Measurements from ENCODE around the gene NPPB.
A peak's percentile ranks its signal among the peaks of the same experiment; 100 is the strongest.

Gene NPPB

DNA sequence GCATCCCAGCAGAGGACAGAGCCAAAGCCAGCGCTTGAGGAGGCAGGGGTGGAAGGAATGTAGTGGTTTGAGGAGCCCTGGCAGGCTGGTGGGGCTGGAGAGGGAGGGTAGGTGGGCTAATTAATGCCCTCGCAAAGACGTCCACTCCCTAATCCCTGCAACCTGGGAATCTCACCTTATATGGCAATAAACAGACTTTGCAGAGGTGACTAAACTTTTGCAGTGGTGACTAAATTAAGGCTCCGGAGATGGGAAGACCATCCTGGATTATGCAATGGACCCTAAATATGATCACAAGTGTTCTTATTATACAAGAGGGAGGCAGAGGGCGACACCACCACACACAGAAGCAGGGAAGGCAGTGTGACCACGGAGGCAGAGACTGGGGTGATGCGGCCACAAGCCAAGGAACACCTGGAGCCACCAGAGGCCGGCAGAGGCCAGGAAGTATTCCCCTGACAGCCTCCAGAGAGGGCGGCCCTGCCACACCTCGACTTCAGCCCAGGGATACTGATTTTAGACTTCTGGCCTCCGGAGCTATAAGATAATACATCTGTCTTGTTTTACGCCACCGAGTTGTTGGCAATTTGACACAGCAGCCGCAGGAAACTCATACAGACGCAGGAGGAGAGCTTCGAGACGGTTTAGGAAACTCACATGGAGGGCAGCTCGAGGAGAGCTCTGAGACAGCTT lies 23.1 kb upstream of the NPPB start:
- no peak for DNase-seq (ENCODE audit: insufficient read length, low spot score)
- no peak for FAIRE-seq

GRCh38 chr1:11880911-11881748 lies 22.4 kb upstream of the NPPB start:
- no peak for FAIRE-seq

DNA sequence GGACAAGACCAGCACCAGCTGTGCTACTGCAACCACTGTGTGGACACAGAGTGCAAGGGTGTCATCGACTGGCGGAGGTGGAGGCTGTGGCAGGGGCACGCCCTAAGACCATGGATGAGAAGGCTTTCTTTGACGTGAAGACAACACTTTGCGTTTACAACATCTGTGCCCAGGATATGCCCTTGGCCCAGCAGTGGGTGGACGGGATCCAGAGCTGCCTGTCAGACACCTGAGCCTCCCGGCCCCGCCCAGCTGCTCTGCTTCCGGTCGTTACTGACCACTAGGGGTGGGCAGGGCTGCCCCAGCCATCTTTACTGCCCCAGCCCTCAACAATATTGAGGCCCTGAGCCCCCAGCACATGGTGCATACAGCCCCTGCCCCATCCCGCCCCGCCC lies 21.4 kb upstream of the NPPB start:
- FAIRE-seq: no peak

More at GRCh38 chr1:11880911-11881748, 22.4 kb upstream of the NPPB start:
- DNase-seq (ENCODE audit: insufficient read length, low spot score): no peak

GRCh38 chr1:11879311-11880180 lies 20.8 kb upstream of the NPPB start:
- DNase-seq (ENCODE audit: insufficient read length, low spot score) (no peak), FAIRE-seq (no peak)

More for the DNA sequence above, 21.4 kb upstream of the NPPB start:
- no peak for DNase-seq (ENCODE audit: insufficient read length, low spot score)

GRCh38 chr1:11878891-11879190 lies 20.1 kb upstream of the NPPB start:
- FAIRE-seq (no peak), DNase-seq (ENCODE audit: insufficient read length, low spot score) (no peak)

DNA sequence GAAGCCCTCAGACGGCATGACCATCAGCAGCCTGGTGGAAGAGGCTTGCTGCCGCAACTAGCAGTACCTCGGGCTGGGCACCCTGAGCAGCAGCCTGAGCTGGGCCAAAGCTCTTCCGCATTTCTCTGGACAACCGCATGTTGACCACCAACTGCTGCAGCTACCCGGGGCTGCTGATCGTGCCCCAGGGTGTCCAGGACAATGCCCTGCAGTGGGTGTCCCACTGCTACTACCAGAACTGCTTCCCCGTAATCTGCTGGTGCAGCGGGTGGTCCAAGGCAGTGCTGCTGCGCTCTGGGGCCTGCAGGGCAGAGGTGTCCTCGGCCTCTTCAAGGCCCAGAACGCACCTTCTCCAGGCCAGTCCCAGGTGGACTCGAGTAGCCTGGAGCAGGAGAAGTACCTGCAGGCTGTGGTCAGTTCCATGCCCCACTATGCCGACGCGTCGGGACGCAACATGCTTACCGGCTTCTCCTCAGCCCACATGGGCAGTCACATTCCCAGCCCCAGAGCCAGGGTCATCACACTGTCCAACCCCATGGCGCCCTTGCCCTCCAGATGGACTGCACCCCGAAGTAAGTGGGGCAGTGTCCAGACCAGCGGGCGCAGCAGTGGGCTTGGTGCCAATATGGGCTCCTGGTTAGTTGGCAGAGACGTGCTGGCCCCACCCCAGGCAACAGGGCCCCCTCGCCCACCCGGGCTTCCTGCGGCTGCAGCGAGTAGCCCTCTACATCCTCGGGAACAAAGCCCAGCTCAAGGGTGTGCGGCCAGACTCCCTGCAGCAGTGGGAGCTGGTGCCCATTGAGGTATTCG lies 19.5 kb upstream of the NPPB start:
- DNase-seq (ENCODE audit: insufficient read length, low spot score) (no peak), FAIRE-seq (no peak)

GRCh38 chr1:11877074-11877473 lies 18.3 kb upstream of the NPPB start:
- no peak for FAIRE-seq
- no peak for DNase-seq (ENCODE audit: insufficient read length, low spot score)

GRCh38 chr1:11875094-11875493 lies 16.3 kb upstream of the NPPB start:
- no peak for FAIRE-seq
- DNase-seq (ENCODE audit: insufficient read length, low spot score): no peak

GRCh38 chr1:11874624-11875023 lies 15.9 kb upstream of the NPPB start:
- FAIRE-seq (no peak), DNase-seq (ENCODE audit: insufficient read length, low spot score) (no peak)

GRCh38 chr1:11874258-11874562 lies 15.5 kb upstream of the NPPB start:
- FAIRE-seq: no peak
- DNase-seq (ENCODE audit: insufficient read length, low spot score): no peak

GRCh38 chr1:11873395-11874257 lies 14.9 kb upstream of the NPPB start:
- FAIRE-seq (no peak), DNase-seq (ENCODE audit: insufficient read length, low spot score) (no peak)

- no peak for FAIRE-seq
Measured at GRCh38 chr1:11872545-11872944, 13.8 kb upstream of the NPPB start.

DNA sequence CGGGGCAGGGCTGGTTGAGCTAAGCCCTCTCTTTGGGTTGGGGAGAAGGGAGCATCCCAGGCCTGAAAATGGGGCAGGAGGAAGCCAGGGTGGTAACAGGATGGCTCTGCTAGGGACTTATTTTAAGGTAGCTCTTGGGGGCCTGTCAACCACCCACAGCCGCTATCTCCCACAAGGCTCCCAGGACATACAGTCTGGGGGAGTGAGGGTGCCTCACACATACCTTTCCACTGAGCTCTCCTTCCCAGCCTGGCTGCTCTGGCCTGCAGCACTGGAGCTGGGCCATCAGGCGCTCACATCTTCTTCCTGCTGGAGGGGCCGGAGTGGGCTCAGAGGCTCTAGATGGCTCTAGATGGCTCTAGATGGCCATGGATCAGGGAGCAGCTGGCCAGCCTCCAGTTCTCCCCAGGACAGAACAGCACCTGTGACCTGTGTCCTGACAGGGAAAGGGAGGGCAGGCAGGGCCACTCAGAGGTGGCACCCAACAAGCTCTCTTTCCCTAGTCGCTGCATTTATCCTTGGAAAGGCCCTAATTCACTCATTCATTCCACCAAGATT lies 11.0 kb upstream of the NPPB start:
- DNase-seq (ENCODE audit: insufficient read length, low spot score) (no peak), FAIRE-seq (no peak)

More at GRCh38 chr1:11872545-11872944, 13.8 kb upstream of the NPPB start:
- DNase-seq (ENCODE audit: insufficient read length, low spot score): no peak

GRCh38 chr1:11869104-11869503 lies 10.4 kb upstream of the NPPB start:
- FAIRE-seq (no peak), DNase-seq (ENCODE audit: insufficient read length, low spot score) (no peak)

- DNase-seq (ENCODE audit: insufficient read length, low spot score) (no peak), FAIRE-seq (no peak)
Measured at GRCh38 chr1:11868331-11868980, 9.7 kb upstream of the NPPB start.

DNA sequence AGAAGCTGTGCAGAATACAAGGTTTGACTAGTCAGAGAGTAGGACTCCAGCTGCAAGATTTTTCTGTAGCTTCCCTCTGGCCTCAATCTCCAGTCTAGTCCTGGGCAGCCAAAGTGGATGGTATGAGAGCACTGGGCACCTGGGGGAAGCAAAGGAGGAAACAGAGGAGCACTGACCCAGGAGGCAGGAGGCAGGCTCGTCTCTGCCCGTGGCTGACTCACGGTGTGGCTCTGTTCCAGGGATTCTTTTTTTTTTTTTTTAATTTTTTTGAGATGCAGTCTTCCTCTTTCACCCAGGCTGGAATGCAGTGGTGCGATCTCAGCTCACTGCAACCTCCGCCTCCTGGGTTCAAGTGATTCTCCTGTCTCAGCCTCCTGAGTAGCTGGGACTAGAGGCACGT lies 4.1 kb upstream of the NPPB start:
- FAIRE-seq: no peak
- DNase-seq (ENCODE audit: insufficient read length, low spot score): peak; percentile 35

GRCh38 chr1:11860587-11860986 lies 1.8 kb upstream of the NPPB start:
- no peak for FAIRE-seq
- DNase-seq (ENCODE audit: insufficient read length, low spot score): no peak

GRCh38 chr1:11860083-11860482 lies 1.3 kb upstream of the NPPB start:
- no peak for FAIRE-seq
- DNase-seq (ENCODE audit: insufficient read length, low spot score): no peak

All from HTR-8/SVneo (cell line).